Suprapubic skin (tissue), 4 donors: Measurements from ENCODE around the gene KRTAP3-3. TPM values are rescaled to one million over a fixed set of nuclear protein-coding genes. Genes with fewer than 3 reads are reported as not detected.

Experiments used
- DNase-seq, 2 donors: peaks; one replicate each; pipeline ENCODE4 v3.0.0-alpha.2; 2019; ENCODE audit warnings: low spot score in 2 of 2
- H3K27ac ChIP-seq: fragments of 200-600 bp; sonication (generic); one replicate; pipeline ENCODE4 v1.5.1; 2019
- H3K27me3 ChIP-seq: fragments of 200-600 bp; sonication (generic); one replicate; pipeline ENCODE4 v1.5.1; 2019
- H3K36me3 ChIP-seq: fragments of 200-600 bp; sonication (generic); one replicate; pipeline ENCODE4 v1.5.1; 2019
- H3K4me1 ChIP-seq: fragments of 200-600 bp; sonication (generic); one replicate; pipeline ENCODE4 v1.5.1; 2019
- H3K4me3 ChIP-seq: fragments of 200-600 bp; sonication (generic); one replicate; pipeline ENCODE4 v1.5.1; 2019; ENCODE audit warnings: mild to moderate bottlenecking
- H3K9me3 ChIP-seq: fragments of 200-600 bp; sonication (generic); one replicate; pipeline ENCODE4 v1.5.1; 2019
- CTCF ChIP-seq, 2 donors: fragments of 200-600 bp in 1 of 2; fragments of 450-650 bp in 1 of 2; sonication (generic) in 1 of 2; IDR thresholded peaks; one replicate each; pipeline ENCODE4 v1.5.1; 2016 to 2019; ENCODE audit warnings: antibody characterized with exemption in 2 of 2, mild to moderate bottlenecking in 1 of 2, moderate library complexity in 1 of 2
- EP300 ChIP-seq: sonication (generic); formaldehyde crosslinking; IDR thresholded peaks from one replicate; pipeline ENCODE4 v1.6.1; 2017; ENCODE audit warnings: antibody characterized with exemption
- POLR2A ChIP-seq, 2 donors: fragments of 450-650 bp; IDR thresholded peaks; one replicate each; pipeline ENCODE4 v1.6.1; 2017; ENCODE audit warnings: antibody characterized with exemption in 2 of 2, mild to moderate bottlenecking in 2 of 2, moderate library complexity in 2 of 2
- POLR2AphosphoS5 ChIP-seq, 3 donors: sonication (generic); formaldehyde crosslinking; IDR thresholded peaks; one replicate each; pipeline ENCODE4 v1.6.1; 2017; ENCODE audit warnings: antibody characterized with exemption in 3 of 3
- WGBS: methylation state at CpG from one replicate; pipeline ENCODE4 v1.1.5; 2018; 5-methylcytosine and 5-hydroxymethylcytosine counted together
- total RNA-seq, 4 donors: library from RNA; depleted of rRNA; stranded (reverse); fragments of >200 nt; gene quantifications; one replicate each; pipeline ENCODE4 v1.1.0, GENCODE V29; 2016

KRTAP3-3 gene
- total RNA-seq, 4 donors from 2014 or later = 2.8 to 22.9 TPM; not detected in 2

GRCh38 chr17:40993084-40993483 is 880 bp downstream of the KRTAP3-3 start:
- DNase-seq = no peak
- H3K9me3 ChIP-seq = no peaks in the 10 kb centered on the region
- H3K4me1 ChIP-seq = no peaks in the 10 kb centered on the region
- no peak overlapping the region for H3K4me3 ChIP-seq
- WGBS = 91% methylated on average over 2 of the region's 2 CpGs
- TF ChIP-seq EP300 = no peak
- TF ChIP-seq POLR2A (IDR thresholded peaks at IDR 0.05) = no peak
- TF ChIP-seq CTCF (IDR thresholded peaks at IDR 0.05) = no peak
- no peak for TF ChIP-seq POLR2AphosphoS5 (IDR thresholded peaks at IDR 0.05)
- H3K36me3 ChIP-seq = no peaks in the 10 kb centered on the region
- no peaks in the 10 kb centered on the region for H3K27me3 ChIP-seq
- no peak overlapping the region for H3K27ac ChIP-seq

- TF ChIP-seq POLR2A (IDR thresholded peaks at IDR 0.05) = no peak
- no peak for TF ChIP-seq CTCF (IDR thresholded peaks at IDR 0.05)
- no peak for TF ChIP-seq EP300
- TF ChIP-seq POLR2AphosphoS5 (IDR thresholded peaks at IDR 0.05) = no peak
- no peaks in the 10 kb centered on the region for H3K9me3 ChIP-seq
- DNase-seq = no peak
- no peak overlapping the region for H3K27ac ChIP-seq
- H3K27me3 ChIP-seq = no peaks in the 10 kb centered on the region
- WGBS = 77% methylated on average over 3 of the region's 3 CpGs
- no peaks in the 10 kb centered on the region for H3K4me1 ChIP-seq
- no peak overlapping the region for H3K4me3 ChIP-seq
- H3K36me3 ChIP-seq = no peaks in the 10 kb centered on the region
These were observed 1.3 kb downstream of the KRTAP3-3 start for GRCh38 chr17:40992666-40993065.

GRCh38 chr17:40986920-40987319 is 7.0 kb downstream of the KRTAP3-3 start:
- H3K36me3 ChIP-seq = no peaks in the 10 kb centered on the region
- H3K4me1 ChIP-seq = peaks cover 3% of the 10 kb centered on the region
- no peaks in the 10 kb centered on the region for H3K27me3 ChIP-seq
- H3K9me3 ChIP-seq = no peaks in the 10 kb centered on the region
- no peak overlapping the region for H3K27ac ChIP-seq
- no peak for DNase-seq
- no peak overlapping the region for H3K4me3 ChIP-seq
- TF ChIP-seq EP300 = no peak
- WGBS = 38% methylated on average over 8 of the region's 8 CpGs

- WGBS = 69% methylated on average over 3 of the region's 3 CpGs
- H3K27ac ChIP-seq = no peak within 1 kb of the TSS
- no peaks in the 10 kb centered on the region for H3K27me3 ChIP-seq
- H3K4me1 ChIP-seq = peaks cover 3% of the 10 kb centered on the region
- DNase-seq = no peak
- H3K4me3 ChIP-seq = no peak within 1 kb of the TSS
- TF ChIP-seq POLR2AphosphoS5 (IDR thresholded peaks at IDR 0.05) = no peak
- no peak for TF ChIP-seq EP300
- no peak for TF ChIP-seq POLR2A (IDR thresholded peaks at IDR 0.05)
- TF ChIP-seq CTCF (IDR thresholded peaks at IDR 0.05) = no peak
- H3K36me3 ChIP-seq = no peaks in the 10 kb centered on the region
- no peaks in the 10 kb centered on the region for H3K9me3 ChIP-seq
These were observed 9.7 kb downstream of the KRTAP3-3 start, which contains the start of gene KRT40 for GRCh38 chr17:40984226-40984625. TSS of gene KRT40 (minus strand) at chr17:40984326. CDS start at chr17:40984273, 53 bp downstream.

- Histone ChIP-seq H3K4me1 (no peaks in the 10 kb centered on the region), H3K36me3 (no peaks in the 10 kb centered on the region), H3K27me3 (no peaks in the 10 kb centered on the region), H3K9me3 (no peaks in the 10 kb centered on the region), H3K27ac (no peak overlapping the region), H3K4me3 (no peak overlapping the region)
- no peak for DNase-seq
- 65% methylated on average over 5 of the region's 5 CpGs for WGBS
- TF ChIP-seq POLR2AphosphoS5 (IDR thresholded peaks at IDR 0.05) = no peak
- no peak for TF ChIP-seq CTCF (IDR thresholded peaks at IDR 0.05)
- no peak for TF ChIP-seq EP300
- no peak for TF ChIP-seq POLR2A (IDR thresholded peaks at IDR 0.05)
These were observed 12.8 kb downstream of the KRTAP3-3 start for GRCh38 chr17:40981115-40981514.

GRCh38 chr17:40980596-40980995 is 13.4 kb downstream of the KRTAP3-3 start:
- no peak overlapping the region for H3K4me3 ChIP-seq
- no peak for DNase-seq
- TF ChIP-seq EP300 (no peak), POLR2AphosphoS5 (IDR thresholded peaks at IDR 0.05) (no peak)
- H3K9me3 ChIP-seq = no peaks in the 10 kb centered on the region
- H3K36me3 ChIP-seq = no peaks in the 10 kb centered on the region
- no peak overlapping the region for H3K27ac ChIP-seq
- H3K4me1 ChIP-seq = no peaks in the 10 kb centered on the region
- 28% methylated on average over 8 of the region's 8 CpGs for WGBS
- H3K27me3 ChIP-seq = no peaks in the 10 kb centered on the region
